UCSD-AML1 (cell line): ENCODE measurements around the gene AS3MT.
"Not testable (repeated sequence)": the region's sequence is repeated elsewhere in the genome, so short reads cannot be mapped to it uniquely, and the experiment has no call there.

Experiments
- DNase-seq: peaks from one replicate; lab custom pipeline; 2025; ENCODE audit not compliant: unreplicated experiment; lab: John Stamatoyannopoulos, UW

Gene AS3MT

GRCh38 chr10:102918817-102919245, 49.6 kb downstream of the AS3MT start:
- DNase-seq: no peak

- DNase-seq: no peak
Measured at GRCh38 chr10:102919246-102919959, 50.1 kb downstream of the AS3MT start.

- DNase-seq: no peak
Measured at GRCh38 chr10:102919992-102920739, 50.9 kb downstream of the AS3MT start.

- DNase-seq: no peak
Measured at GRCh38 chr10:102923601-102924000, 54.3 kb downstream of the AS3MT start.

- DNase-seq: no peak
Measured at GRCh38 chr10:102926842-102927241, 57.6 kb downstream of the AS3MT start.

GRCh38 chr10:102927311-102928010, 58.2 kb downstream of the AS3MT start:
- DNase-seq: peak; percentile 25

- DNase-seq: not testable (repeated sequence)
Measured at GRCh38 chr10:102928442-102928841, 59.2 kb downstream of the AS3MT start.

- no peak for DNase-seq
Measured at GRCh38 chr10:102930720-102931119, 61.5 kb downstream of the AS3MT start.

- DNase-seq: no peak
Measured at GRCh38 chr10:102931643-102932042, 62.4 kb downstream of the AS3MT start.

- no peak for DNase-seq
Measured at GRCh38 chr10:102935505-102935904, 66.2 kb downstream of the AS3MT start.

GRCh38 chr10:102935939-102936605, 66.8 kb downstream of the AS3MT start:
- no peak for DNase-seq

GRCh38 chr10:102941401-102941800, 72.1 kb downstream of the AS3MT start:
- no peak for DNase-seq

- DNase-seq: no peak
Measured at GRCh38 chr10:102945449-102945848, 76.2 kb downstream of the AS3MT start.

GRCh38 chr10:102945962-102946361, 76.7 kb downstream of the AS3MT start:
- no peak for DNase-seq

- no peak for DNase-seq
Measured at GRCh38 chr10:102946992-102947391, 77.7 kb downstream of the AS3MT start.

GRCh38 chr10:102948176-102948575, 78.9 kb downstream of the AS3MT start:
- no peak for DNase-seq

- no peak for DNase-seq
Measured at GRCh38 chr10:102948786-102949185, 79.5 kb downstream of the AS3MT start.

GRCh38 chr10:102949916-102950315, 80.6 kb downstream of the AS3MT start:
- DNase-seq: no peak

GRCh38 chr10:102951316-102951715, 82.0 kb downstream of the AS3MT start:
- no peak for DNase-seq
